PC-9 (cell line): Measurements from ENCODE around the gene CST8.

Experiments
- CTCF ChIP-seq: fragments of 200-600 bp; sonication (generic); conservative IDR thresholded peaks from 2 replicates; pipeline ENCODE4 v1.6.1; 2017; ENCODE audit warnings: mixed run types, antibody characterized with exemption, mild to moderate bottlenecking, moderate library complexity
- EZH2 ChIP-seq: fragments of 200-600 bp; sonication (generic); IDR thresholded peaks from 2 replicates; pipeline ENCODE4 v1.8.0; 2017; ENCODE audit warnings: antibody characterized with exemption, low read depth

GRCh38 chr20:23446505-23446904 is 44.4 kb upstream of the CST8 start:
- TF ChIP-seq CTCF = peak; percentile 50; the same call in 1 of the 2 replicates
- TF ChIP-seq EZH2 = no peak
